HEK293T (cell line): ENCODE results near the gene SYS1.

Source experiments
- BHLHE40 ChIP-seq: fragments of 450-650 bp; IDR thresholded peaks from 2 replicates; pipeline ENCODE4 v1.6.1; 2016; ENCODE audit warnings: mild to moderate bottlenecking, moderate library complexity, borderline replicate concordance
- ELF4 ChIP-seq: fragments of 450-650 bp; IDR thresholded peaks from 2 replicates; pipeline ENCODE4 v1.6.1; 2017; ENCODE audit warnings: antibody characterized with exemption
- FOXA1 ChIP-seq: fragments of 450-650 bp; IDR thresholded peaks from 2 replicates; pipeline ENCODE4 v1.6.1; 2016; ENCODE audit warnings: mild to moderate bottlenecking
- FOXK2 ChIP-seq: fragments of 450-650 bp; IDR thresholded peaks from 2 replicates; pipeline ENCODE4 v1.6.1; 2016; ENCODE audit warnings: mild to moderate bottlenecking
- FOXM1 ChIP-seq: fragments of 450-650 bp; IDR thresholded peaks from 2 replicates; pipeline ENCODE4 v1.6.1; 2017; ENCODE audit warnings: mild to moderate bottlenecking, borderline replicate concordance
- HDGF ChIP-seq: fragments of 450-650 bp; IDR thresholded peaks from 2 replicates; pipeline ENCODE4 v1.6.1; 2017; ENCODE audit warnings: antibody characterized with exemption, borderline replicate concordance
- LEF1 ChIP-seq: fragments of 450-650 bp; IDR thresholded peaks from 2 replicates; pipeline ENCODE4 v1.6.1; 2017; ENCODE audit warnings: mild to moderate bottlenecking, borderline replicate concordance
- NFRKB ChIP-seq: fragments of 450-650 bp; IDR thresholded peaks from 2 replicates; pipeline ENCODE4 v1.6.1; 2016; ENCODE audit warnings: mild to moderate bottlenecking, moderate library complexity
- SP1 ChIP-seq: fragments of 450-650 bp; IDR thresholded peaks from 2 replicates; pipeline ENCODE4 v1.6.1; 2017
- SUZ12 ChIP-seq: fragments of 450-650 bp; IDR thresholded peaks from 2 replicates; pipeline ENCODE4 v1.6.1; 2016; ENCODE audit warnings: mild to moderate bottlenecking
- TARDBP ChIP-seq: fragments of 450-650 bp; IDR thresholded peaks from 2 replicates; pipeline ENCODE4 v1.6.1; 2016
- ZNF384 ChIP-seq: fragments of 450-650 bp; IDR thresholded peaks from 2 replicates; pipeline ENCODE4 v1.6.1; 2016
- TF ChIP-seq, protein P1 (sequence below): fragments of 450-650 bp; IDR thresholded peaks from 2 replicates; pipeline ENCODE4 v1.6.1; 2016

- TF ChIP-seq FOXM1: no peak
- TF ChIP-seq SUZ12: no peak
- TF ChIP-seq BHLHE40: no peak
- no peak for TF ChIP-seq ZNF384
- TF ChIP-seq TARDBP: no peak
- TF ChIP-seq ELF4: no peak
- TF ChIP-seq, protein P1, sequence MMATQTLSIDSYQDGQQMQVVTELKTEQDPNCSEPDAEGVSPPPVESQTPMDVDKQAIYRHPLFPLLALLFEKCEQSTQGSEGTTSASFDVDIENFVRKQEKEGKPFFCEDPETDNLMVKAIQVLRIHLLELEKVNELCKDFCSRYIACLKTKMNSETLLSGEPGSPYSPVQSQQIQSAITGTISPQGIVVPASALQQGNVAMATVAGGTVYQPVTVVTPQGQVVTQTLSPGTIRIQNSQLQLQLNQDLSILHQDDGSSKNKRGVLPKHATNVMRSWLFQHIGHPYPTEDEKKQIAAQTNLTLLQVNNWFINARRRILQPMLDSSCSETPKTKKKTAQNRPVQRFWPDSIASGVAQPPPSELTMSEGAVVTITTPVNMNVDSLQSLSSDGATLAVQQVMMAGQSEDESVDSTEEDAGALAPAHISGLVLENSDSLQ: no peak
- TF ChIP-seq FOXK2: no peak
- no peak for TF ChIP-seq SP1
- no peak for TF ChIP-seq NFRKB
- TF ChIP-seq HDGF: no peak
- no peak for TF ChIP-seq FOXA1
- TF ChIP-seq LEF1: no peak
These were observed 3.9 kb upstream of the SYS1 start for GRCh38 chr20:45359069-45359405.
